ENCODE data around the gene PROM1.

GRCh38 chr4:16114546-16114945, 30.7 kb upstream of the PROM1 start:
- TF ChIP-seq POLR2A (IDR thresholded peaks at IDR 0.05) = no peak
- TF ChIP-seq, protein P1, sequence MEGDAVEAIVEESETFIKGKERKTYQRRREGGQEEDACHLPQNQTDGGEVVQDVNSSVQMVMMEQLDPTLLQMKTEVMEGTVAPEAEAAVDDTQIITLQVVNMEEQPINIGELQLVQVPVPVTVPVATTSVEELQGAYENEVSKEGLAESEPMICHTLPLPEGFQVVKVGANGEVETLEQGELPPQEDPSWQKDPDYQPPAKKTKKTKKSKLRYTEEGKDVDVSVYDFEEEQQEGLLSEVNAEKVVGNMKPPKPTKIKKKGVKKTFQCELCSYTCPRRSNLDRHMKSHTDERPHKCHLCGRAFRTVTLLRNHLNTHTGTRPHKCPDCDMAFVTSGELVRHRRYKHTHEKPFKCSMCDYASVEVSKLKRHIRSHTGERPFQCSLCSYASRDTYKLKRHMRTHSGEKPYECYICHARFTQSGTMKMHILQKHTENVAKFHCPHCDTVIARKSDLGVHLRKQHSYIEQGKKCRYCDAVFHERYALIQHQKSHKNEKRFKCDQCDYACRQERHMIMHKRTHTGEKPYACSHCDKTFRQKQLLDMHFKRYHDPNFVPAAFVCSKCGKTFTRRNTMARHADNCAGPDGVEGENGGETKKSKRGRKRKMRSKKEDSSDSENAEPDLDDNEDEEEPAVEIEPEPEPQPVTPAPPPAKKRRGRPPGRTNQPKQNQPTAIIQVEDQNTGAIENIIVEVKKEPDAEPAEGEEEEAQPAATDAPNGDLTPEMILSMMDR (IDR thresholded peaks at IDR 0.05) = no peak
